Activated T-cell treated with anti-CD3 and anti-CD28 coated beads, Interleukin-2, amount 50 U/mL, for 4 hours (primary cell): ENCODE results near the gene MAGI1. TPM values are rescaled to one million over a fixed set of nuclear protein-coding genes. Genes with fewer than 3 reads are reported as not detected.

Experiments used
- ATAC-seq, 2 donors: fragments of 200-7000 bp; cut with Tn5 transposase; one replicate each; pipeline ENCODE4 v1.10.0; 2021
- DNase-seq: peaks from one replicate; pipeline ENCODE4 v3.0.0-alpha.2; 2020
- H3K27me3 Mint-ChIP-seq: one replicate; pipeline ENCODE4 v1.8.0; 2021; ENCODE audit warnings: low read depth, mixed read lengths
- H3K36me3 Mint-ChIP-seq: one replicate; pipeline ENCODE4 v1.8.0; 2022; ENCODE audit warnings: mixed read lengths; ENCODE audit not compliant: insufficient read depth
- H3K4me1 Mint-ChIP-seq: one replicate; pipeline ENCODE4 v1.8.0; 2021; ENCODE audit warnings: low read depth, mixed read lengths
- H3K4me3 Mint-ChIP-seq: one replicate; pipeline ENCODE4 v1.8.0; 2021; ENCODE audit warnings: mild to moderate bottlenecking, moderate library complexity, mixed read lengths
- H3K9me3 Mint-ChIP-seq: one replicate; pipeline ENCODE4 v1.8.0; 2021; ENCODE audit warnings: mixed read lengths
- total RNA-seq, 3 donors: library from RNA; stranded (reverse); gene quantifications; one replicate each; pipeline ENCODE4 v1.2.1, GENCODE V29; 2021

The MAGI1 gene
- total RNA-seq, 3 donors from 2014 or later: 0.45 to 0.76 (median 0.46) TPM

DNA sequence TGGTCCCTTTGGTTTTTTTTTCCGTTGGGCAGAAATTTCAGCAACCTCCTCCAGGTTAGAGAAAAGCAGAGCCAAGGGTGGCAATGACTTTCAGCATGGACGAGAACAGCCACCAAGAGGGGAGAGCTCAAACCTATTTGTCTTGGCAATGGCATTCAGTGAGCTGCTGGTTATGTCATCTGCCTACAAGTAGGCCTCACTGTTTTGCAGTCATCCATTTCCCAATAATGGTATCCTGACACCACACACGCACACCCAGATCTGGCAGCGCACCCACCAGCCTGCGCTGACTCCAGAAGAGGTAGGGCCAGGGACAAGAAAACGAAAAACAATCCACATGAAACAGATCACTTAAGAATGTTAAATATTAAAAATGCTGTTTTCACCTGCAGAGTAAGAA, 92.3 kb downstream of the MAGI1 start:
- peaks cover 3% of the 10 kb centered on the region for H3K27me3 Mint-ChIP-seq
- DNase-seq (no peak), ATAC-seq (no peak)
- no peaks in the 10 kb centered on the region for H3K9me3 Mint-ChIP-seq
- H3K36me3 Mint-ChIP-seq: no peaks in the 10 kb centered on the region
- no peaks in the 10 kb centered on the region for H3K4me1 Mint-ChIP-seq
- H3K4me3 Mint-ChIP-seq: no peak overlapping the region

GRCh38 chr3:65945953-65946352, 92.8 kb downstream of the MAGI1 start:
- Mint-ChIP-seq H3K4me3 (no peak overlapping the region), H3K27me3 (peaks cover 3% of the 10 kb centered on the region), H3K9me3 (no peaks in the 10 kb centered on the region), H3K4me1 (no peaks in the 10 kb centered on the region), H3K36me3 (no peaks in the 10 kb centered on the region)
- no peak for ATAC-seq
- DNase-seq: no peak

DNA sequence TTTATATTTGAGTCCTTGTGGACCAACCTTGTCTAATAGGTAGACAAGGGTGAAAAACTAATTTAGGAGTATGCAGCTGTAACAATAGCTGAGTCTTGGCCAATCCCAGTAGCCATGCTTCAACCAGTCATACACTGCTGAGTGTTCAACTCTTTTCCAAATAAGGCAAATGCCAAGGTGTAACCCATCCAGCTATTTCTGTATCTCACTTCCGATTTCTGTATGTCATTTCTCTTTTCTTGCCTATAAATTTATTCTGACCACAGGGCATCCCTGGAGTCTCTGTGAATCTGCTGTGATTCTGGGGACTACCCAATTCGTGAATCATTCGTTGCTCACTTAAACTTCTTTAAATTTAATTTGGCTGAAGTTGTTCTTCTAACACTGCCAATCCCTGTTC, 93.2 kb downstream of the MAGI1 start:
- ATAC-seq: no peak
- no peak overlapping the region for H3K4me3 Mint-ChIP-seq

DNA sequence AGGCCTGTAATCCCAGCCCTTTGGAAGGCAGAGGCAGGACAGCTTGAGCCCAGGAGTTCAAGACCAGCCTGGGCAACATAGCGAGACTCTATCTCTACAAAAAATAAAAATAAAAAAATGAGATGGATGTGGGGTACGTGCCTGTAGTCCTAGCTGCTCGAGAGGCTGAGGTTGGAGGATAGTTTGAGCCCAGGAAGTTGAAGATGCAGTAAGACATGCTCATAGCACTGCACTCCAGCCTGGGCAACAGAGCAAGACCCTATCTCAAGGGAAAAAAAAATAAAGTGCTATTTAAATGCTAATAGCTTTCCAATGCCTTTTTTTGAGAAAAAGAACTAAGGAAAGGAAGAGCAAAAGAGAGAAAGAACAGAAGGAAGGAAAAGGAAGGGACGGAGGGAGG, 94.5 kb downstream of the MAGI1 start:
- no peaks in the 10 kb centered on the region for H3K9me3 Mint-ChIP-seq
- no peaks in the 10 kb centered on the region for H3K27me3 Mint-ChIP-seq
- no peak overlapping the region for H3K4me3 Mint-ChIP-seq
- no peaks in the 10 kb centered on the region for H3K4me1 Mint-ChIP-seq
- DNase-seq: no peak
- ATAC-seq: no peak
- H3K36me3 Mint-ChIP-seq: no peaks in the 10 kb centered on the region

More for the DNA sequence above, 93.2 kb downstream of the MAGI1 start:
- DNase-seq: no peak
- Mint-ChIP-seq H3K9me3 (no peaks in the 10 kb centered on the region), H3K4me1 (no peaks in the 10 kb centered on the region), H3K36me3 (no peaks in the 10 kb centered on the region), H3K27me3 (peaks cover under 1% of the 10 kb centered on the region)

- H3K27me3 Mint-ChIP-seq: no peaks in the 10 kb centered on the region
- no peak overlapping the region for H3K4me3 Mint-ChIP-seq
- H3K36me3 Mint-ChIP-seq: no peaks in the 10 kb centered on the region
- H3K4me1 Mint-ChIP-seq: no peaks in the 10 kb centered on the region
- no peaks in the 10 kb centered on the region for H3K9me3 Mint-ChIP-seq
- DNase-seq: no peak
- no peak for ATAC-seq
Observed at GRCh38 chr3:65939801-65940246, 98.9 kb downstream of the MAGI1 start.

GRCh38 chr3:65939184-65939583, 99.5 kb downstream of the MAGI1 start:
- no peaks in the 10 kb centered on the region for H3K36me3 Mint-ChIP-seq
- H3K9me3 Mint-ChIP-seq: no peaks in the 10 kb centered on the region
- no peaks in the 10 kb centered on the region for H3K4me1 Mint-ChIP-seq
- no peak overlapping the region for H3K4me3 Mint-ChIP-seq
- ATAC-seq (no peak), DNase-seq (no peak)
- no peaks in the 10 kb centered on the region for H3K27me3 Mint-ChIP-seq

DNA sequence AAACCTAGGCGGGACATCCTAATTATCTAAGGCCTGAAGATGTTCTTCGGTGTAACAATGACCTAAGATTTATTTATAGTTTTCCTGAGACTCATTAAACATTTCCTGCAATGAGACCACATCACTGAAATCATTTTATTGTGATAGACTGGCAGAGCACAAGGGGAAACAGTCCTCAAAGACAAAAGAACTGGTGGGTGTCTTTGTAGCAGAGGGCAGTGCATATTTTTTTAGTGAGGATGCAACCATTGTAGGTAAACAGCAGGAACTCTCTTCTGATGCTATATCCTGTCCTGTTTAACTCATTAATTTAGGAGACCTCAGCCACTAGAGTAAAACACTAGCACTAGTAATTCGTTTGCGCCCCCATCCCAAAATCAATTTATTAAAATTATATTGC, 100.0 kb downstream of the MAGI1 start:
- ATAC-seq (no peak), DNase-seq (no peak)
- no peaks in the 10 kb centered on the region for H3K27me3 Mint-ChIP-seq
- H3K4me1 Mint-ChIP-seq: no peaks in the 10 kb centered on the region
- no peak overlapping the region for H3K4me3 Mint-ChIP-seq
- H3K36me3 Mint-ChIP-seq: no peaks in the 10 kb centered on the region
- H3K9me3 Mint-ChIP-seq: no peaks in the 10 kb centered on the region

- no peak for DNase-seq
- ATAC-seq: no peak
- no peak overlapping the region for H3K4me3 Mint-ChIP-seq
- no peaks in the 10 kb centered on the region for H3K36me3 Mint-ChIP-seq
- no peaks in the 10 kb centered on the region for H3K27me3 Mint-ChIP-seq
- H3K9me3 Mint-ChIP-seq: no peaks in the 10 kb centered on the region
- H3K4me1 Mint-ChIP-seq: no peaks in the 10 kb centered on the region
Observed at GRCh38 chr3:65938147-65938546, 100.6 kb downstream of the MAGI1 start.

DNA sequence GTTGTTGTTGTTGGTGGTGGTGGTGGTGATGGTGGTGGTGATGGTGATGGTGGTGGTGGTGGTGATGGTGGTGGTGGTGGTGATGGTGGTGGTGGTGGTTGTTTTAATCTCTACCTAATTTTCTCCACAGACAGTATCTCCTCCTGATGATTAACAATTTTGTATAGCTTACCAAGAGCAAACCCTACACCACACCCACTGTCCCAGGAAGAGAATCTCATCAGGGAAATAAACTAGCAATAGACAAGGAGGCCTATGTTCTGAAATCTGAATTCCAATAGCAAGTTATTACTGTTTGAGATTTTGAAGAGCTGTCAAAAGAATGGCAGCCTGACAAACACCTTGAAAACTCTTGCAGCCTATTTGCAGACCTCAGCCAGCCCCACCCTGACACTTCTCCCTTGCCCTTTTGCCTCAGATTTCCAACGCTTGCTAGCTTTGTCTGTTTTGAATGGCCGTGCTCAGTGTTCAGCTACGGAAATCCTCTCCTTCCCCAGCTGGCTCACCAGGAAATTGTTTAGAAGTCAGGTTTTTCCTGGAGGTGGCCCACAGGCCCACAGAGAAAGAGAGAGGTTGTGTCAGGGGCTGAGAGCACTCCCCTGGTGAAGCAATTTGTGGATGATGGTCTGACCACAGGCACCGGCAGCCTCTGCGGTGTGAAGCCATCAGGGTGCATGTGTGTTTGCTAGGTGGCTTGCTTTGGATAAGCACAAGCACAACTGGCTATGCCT, 101.6 kb downstream of the MAGI1 start:
- DNase-seq (no peak), ATAC-seq (no peak)
- Mint-ChIP-seq H3K4me3 (no peak overlapping the region), H3K4me1 (no peaks in the 10 kb centered on the region), H3K27me3 (no peaks in the 10 kb centered on the region), H3K9me3 (no peaks in the 10 kb centered on the region), H3K36me3 (no peaks in the 10 kb centered on the region)

- no peaks in the 10 kb centered on the region for H3K36me3 Mint-ChIP-seq
- H3K4me1 Mint-ChIP-seq: no peaks in the 10 kb centered on the region
- H3K9me3 Mint-ChIP-seq: no peaks in the 10 kb centered on the region
- no peak overlapping the region for H3K4me3 Mint-ChIP-seq
- H3K27me3 Mint-ChIP-seq: no peaks in the 10 kb centered on the region
- ATAC-seq: no peak
- no peak for DNase-seq
Observed at GRCh38 chr3:65935724-65936123, 103.0 kb downstream of the MAGI1 start.

- H3K4me3 Mint-ChIP-seq: no peak overlapping the region
- no peaks in the 10 kb centered on the region for H3K36me3 Mint-ChIP-seq
- H3K9me3 Mint-ChIP-seq: no peaks in the 10 kb centered on the region
- H3K27me3 Mint-ChIP-seq: no peaks in the 10 kb centered on the region
- H3K4me1 Mint-ChIP-seq: no peaks in the 10 kb centered on the region
- no peak for DNase-seq
- ATAC-seq: no peak
Observed at GRCh38 chr3:65930648-65931047, 108.1 kb downstream of the MAGI1 start.

- ATAC-seq (no peak), DNase-seq (no peak)
- no peaks in the 10 kb centered on the region for H3K27me3 Mint-ChIP-seq
- no peaks in the 10 kb centered on the region for H3K36me3 Mint-ChIP-seq
- no peaks in the 10 kb centered on the region for H3K9me3 Mint-ChIP-seq
- no peaks in the 10 kb centered on the region for H3K4me1 Mint-ChIP-seq
- no peak overlapping the region for H3K4me3 Mint-ChIP-seq
Observed at GRCh38 chr3:65928110-65928509, 110.6 kb downstream of the MAGI1 start.

GRCh38 chr3:65927576-65927975, 111.1 kb downstream of the MAGI1 start:
- DNase-seq (no peak), ATAC-seq (no peak)
- Mint-ChIP-seq H3K4me1 (no peaks in the 10 kb centered on the region), H3K36me3 (no peaks in the 10 kb centered on the region), H3K4me3 (no peak overlapping the region), H3K27me3 (no peaks in the 10 kb centered on the region), H3K9me3 (no peaks in the 10 kb centered on the region)

DNA sequence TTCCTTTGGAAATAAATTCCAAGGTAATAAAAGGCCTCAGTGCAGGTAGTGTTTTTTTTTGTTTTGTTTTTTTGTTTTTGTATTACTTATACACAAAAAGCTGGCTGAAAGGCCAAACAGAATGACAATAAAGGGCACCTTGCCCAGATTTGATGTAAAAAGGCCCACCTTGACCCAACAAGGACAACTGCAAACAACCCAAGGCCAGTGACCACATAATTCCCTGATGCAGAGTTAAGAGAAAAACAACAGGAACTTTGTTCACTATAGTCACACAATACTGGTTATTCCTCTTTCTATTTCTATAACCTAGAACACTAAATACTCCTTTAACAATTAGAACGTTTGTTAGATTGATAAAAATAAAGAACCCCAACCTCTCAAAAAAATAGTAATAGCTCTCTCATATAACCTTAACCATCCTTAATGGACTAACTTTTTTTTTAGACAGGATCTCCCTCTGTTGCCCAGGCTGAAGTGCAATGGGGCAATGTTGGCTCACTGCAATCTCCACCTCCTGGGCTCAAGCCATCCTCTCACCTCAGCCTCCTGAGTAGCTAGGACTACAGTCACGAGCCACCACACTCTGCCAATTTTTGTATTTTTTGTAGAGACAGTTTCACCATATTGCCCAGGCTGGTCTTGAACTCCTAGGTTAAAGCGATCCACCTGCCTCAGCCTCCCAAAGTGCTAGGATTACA, 113.3 kb downstream of the MAGI1 start:
- Mint-ChIP-seq H3K36me3 (no peaks in the 10 kb centered on the region), H3K4me3 (no peak overlapping the region), H3K4me1 (no peaks in the 10 kb centered on the region), H3K27me3 (no peaks in the 10 kb centered on the region), H3K9me3 (no peaks in the 10 kb centered on the region)
- ATAC-seq: no peak
- no peak for DNase-seq

GRCh38 chr3:65924762-65925161, 114.0 kb downstream of the MAGI1 start:
- Mint-ChIP-seq H3K4me3 (no peak overlapping the region), H3K9me3 (no peaks in the 10 kb centered on the region), H3K27me3 (no peaks in the 10 kb centered on the region), H3K36me3 (no peaks in the 10 kb centered on the region), H3K4me1 (no peaks in the 10 kb centered on the region)
- no peak for DNase-seq
- ATAC-seq: no peak
